ENCODE results near the gene MEGF6.

DNA sequence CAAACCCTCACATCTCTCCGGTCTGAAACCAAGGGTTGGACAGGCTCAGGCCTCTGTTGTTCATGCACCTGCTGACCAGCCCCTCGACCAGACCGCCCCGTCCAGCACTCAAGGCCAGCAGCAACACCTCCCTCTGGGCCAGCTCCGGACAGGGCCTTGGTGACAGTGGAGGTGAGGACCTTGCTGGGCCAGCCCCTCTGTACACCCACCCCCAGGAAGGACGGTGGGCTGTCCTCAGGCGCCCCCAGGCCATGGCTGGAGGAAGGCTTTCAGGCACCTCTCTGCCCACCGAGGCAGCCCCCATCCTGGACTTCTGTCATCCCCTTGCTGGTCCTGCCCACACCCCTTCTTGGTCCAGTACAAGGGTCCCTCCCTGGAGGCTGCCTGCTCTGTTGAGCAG is 48.6 kb downstream of the MEGF6 start:
- TF ChIP-seq, protein P1, sequence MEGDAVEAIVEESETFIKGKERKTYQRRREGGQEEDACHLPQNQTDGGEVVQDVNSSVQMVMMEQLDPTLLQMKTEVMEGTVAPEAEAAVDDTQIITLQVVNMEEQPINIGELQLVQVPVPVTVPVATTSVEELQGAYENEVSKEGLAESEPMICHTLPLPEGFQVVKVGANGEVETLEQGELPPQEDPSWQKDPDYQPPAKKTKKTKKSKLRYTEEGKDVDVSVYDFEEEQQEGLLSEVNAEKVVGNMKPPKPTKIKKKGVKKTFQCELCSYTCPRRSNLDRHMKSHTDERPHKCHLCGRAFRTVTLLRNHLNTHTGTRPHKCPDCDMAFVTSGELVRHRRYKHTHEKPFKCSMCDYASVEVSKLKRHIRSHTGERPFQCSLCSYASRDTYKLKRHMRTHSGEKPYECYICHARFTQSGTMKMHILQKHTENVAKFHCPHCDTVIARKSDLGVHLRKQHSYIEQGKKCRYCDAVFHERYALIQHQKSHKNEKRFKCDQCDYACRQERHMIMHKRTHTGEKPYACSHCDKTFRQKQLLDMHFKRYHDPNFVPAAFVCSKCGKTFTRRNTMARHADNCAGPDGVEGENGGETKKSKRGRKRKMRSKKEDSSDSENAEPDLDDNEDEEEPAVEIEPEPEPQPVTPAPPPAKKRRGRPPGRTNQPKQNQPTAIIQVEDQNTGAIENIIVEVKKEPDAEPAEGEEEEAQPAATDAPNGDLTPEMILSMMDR (IDR thresholded peaks at IDR 0.05): no peak
- TF ChIP-seq POLR2AphosphoS5 (IDR thresholded peaks at IDR 0.05): no peak
- no peak for TF ChIP-seq POLR2A (IDR thresholded peaks at IDR 0.05)
